HepG2 (cell line): ENCODE measurements around the gene SAMD10. TPM values are rescaled to one million over a fixed set of nuclear protein-coding genes. Genes with fewer than 3 reads are reported as not detected.

Source experiments
- KLF11 ChIP-seq: IDR thresholded peaks from 2 replicates; pipeline ENCODE4 v1.6.1; 2016; ENCODE audit warnings: missing compliant biosample characterization
- MTA1 ChIP-seq: sonication (generic); formaldehyde crosslinking; IDR thresholded peaks from 2 replicates; pipeline ENCODE4 v1.4.0; 2020; ENCODE audit warnings: missing genetic modification reagents, mild to moderate bottlenecking, borderline replicate concordance
- PRDM15 ChIP-seq: sonication (generic); formaldehyde crosslinking; IDR thresholded peaks from 2 replicates; pipeline ENCODE4 v1.4.0; 2020; ENCODE audit warnings: missing genetic modification reagents
- TCF7L2 ChIP-seq: IDR thresholded peaks from 2 replicates; pipeline ENCODE4 v1.6.1; 2011; ENCODE audit warnings: mild to moderate bottlenecking, low read depth, low read length, moderate library complexity
- ZBTB25 ChIP-seq: IDR thresholded peaks from 2 replicates; pipeline ENCODE4 v1.6.1; 2018; ENCODE audit warnings: missing genetic modification reagents
- ZEB1 ChIP-seq: IDR thresholded peaks from 2 replicates; pipeline ENCODE4 v1.6.1; 2012; ENCODE audit warnings: mild to moderate bottlenecking, low read depth, inconsistent platforms; ENCODE audit not compliant: insufficient replicate concordance
- ZFP91 ChIP-seq: sonication (generic); formaldehyde crosslinking; IDR thresholded peaks from 2 replicates; pipeline ENCODE4 v1.9.0; 2022; ENCODE audit warnings: missing genetic modification reagents, mild to moderate bottlenecking, borderline replicate concordance
- ZNF101 ChIP-seq: sonication (generic); formaldehyde crosslinking; IDR thresholded peaks from 2 replicates; pipeline ENCODE4 v1.4.0; 2020; ENCODE audit warnings: mild to moderate bottlenecking, low read depth, missing genetic modification reagents, borderline replicate concordance
- ZNF740 ChIP-seq: sonication (generic); formaldehyde crosslinking; IDR thresholded peaks from 2 replicates; pipeline ENCODE4 v1.4.0; 2020; ENCODE audit warnings: missing genetic modification reagents
- polyA plus RNA-seq, 8 experiments: library from polyadenylated mRNA; depleted of rRNA in 3 of 8; stranded (reverse) in 7 of 8; unstranded in 1 of 8; fragments of >200 nt; fragmentation: Illumina TruSeq in 4 of 8; extraction: Trizol in 4 of 8; gene quantifications; 2 replicates each; pipeline versions ENCODE4 v1.2.1 to v1.2.3, GENCODE V29; 2011 to 2016; ENCODE audit warnings: low read depth in 4 of 8, missing spikeins in 1 of 8, mixed read lengths in 1 of 8; ENCODE audit not compliant: insufficient read depth in 1 of 8
- total RNA-seq, 5 experiments: library from RNA; depleted of rRNA; stranded (reverse); fragments of >200 nt; fragmentation: Illumina TruSeq; extraction: Trizol; gene quantifications; 2 replicates each; pipeline ENCODE4 v1.2.3, GENCODE V29; 2016; ENCODE audit warnings: low read depth in 1 of 5
- TF ChIP-seq, protein P1 (sequence below): sonication (generic); formaldehyde crosslinking; IDR thresholded peaks from 2 replicates; pipeline ENCODE4 v1.9.0; 2021; ENCODE audit warnings: mild to moderate bottlenecking, missing genetic modification reagents
- TF ChIP-seq, protein P2 (sequence below): sonication (generic); formaldehyde crosslinking; IDR thresholded peaks from 2 replicates; pipeline ENCODE4 v1.8.0; 2022; ENCODE audit warnings: mild to moderate bottlenecking, missing genetic modification reagents, moderate library complexity

SAMD10 gene
- total and polyA plus RNA-seq, 2 of the 13 experiments (the other 11 are each of a cell fraction or from before 2014, with no cell fraction given), result 6.1 to 11.0 TPM

- TF ChIP-seq ZBTB25 (CRISPR knock-in tag) (no peak), ZFP91 (CRISPR knock-in tag) (peak; percentile 64), KLF11 (CRISPR knock-in tag) (no peak), ZNF101 (no peak), ZNF740 (CRISPR knock-in tag) (no peak), MTA1 (CRISPR knock-in tag) (peak; percentile 24; the same call in 1 of the 2 replicates), ZEB1 (no peak), PRDM15 (CRISPR knock-in tag) (no peak), TCF7L2 (no peak)
- TF ChIP-seq, protein P1, sequence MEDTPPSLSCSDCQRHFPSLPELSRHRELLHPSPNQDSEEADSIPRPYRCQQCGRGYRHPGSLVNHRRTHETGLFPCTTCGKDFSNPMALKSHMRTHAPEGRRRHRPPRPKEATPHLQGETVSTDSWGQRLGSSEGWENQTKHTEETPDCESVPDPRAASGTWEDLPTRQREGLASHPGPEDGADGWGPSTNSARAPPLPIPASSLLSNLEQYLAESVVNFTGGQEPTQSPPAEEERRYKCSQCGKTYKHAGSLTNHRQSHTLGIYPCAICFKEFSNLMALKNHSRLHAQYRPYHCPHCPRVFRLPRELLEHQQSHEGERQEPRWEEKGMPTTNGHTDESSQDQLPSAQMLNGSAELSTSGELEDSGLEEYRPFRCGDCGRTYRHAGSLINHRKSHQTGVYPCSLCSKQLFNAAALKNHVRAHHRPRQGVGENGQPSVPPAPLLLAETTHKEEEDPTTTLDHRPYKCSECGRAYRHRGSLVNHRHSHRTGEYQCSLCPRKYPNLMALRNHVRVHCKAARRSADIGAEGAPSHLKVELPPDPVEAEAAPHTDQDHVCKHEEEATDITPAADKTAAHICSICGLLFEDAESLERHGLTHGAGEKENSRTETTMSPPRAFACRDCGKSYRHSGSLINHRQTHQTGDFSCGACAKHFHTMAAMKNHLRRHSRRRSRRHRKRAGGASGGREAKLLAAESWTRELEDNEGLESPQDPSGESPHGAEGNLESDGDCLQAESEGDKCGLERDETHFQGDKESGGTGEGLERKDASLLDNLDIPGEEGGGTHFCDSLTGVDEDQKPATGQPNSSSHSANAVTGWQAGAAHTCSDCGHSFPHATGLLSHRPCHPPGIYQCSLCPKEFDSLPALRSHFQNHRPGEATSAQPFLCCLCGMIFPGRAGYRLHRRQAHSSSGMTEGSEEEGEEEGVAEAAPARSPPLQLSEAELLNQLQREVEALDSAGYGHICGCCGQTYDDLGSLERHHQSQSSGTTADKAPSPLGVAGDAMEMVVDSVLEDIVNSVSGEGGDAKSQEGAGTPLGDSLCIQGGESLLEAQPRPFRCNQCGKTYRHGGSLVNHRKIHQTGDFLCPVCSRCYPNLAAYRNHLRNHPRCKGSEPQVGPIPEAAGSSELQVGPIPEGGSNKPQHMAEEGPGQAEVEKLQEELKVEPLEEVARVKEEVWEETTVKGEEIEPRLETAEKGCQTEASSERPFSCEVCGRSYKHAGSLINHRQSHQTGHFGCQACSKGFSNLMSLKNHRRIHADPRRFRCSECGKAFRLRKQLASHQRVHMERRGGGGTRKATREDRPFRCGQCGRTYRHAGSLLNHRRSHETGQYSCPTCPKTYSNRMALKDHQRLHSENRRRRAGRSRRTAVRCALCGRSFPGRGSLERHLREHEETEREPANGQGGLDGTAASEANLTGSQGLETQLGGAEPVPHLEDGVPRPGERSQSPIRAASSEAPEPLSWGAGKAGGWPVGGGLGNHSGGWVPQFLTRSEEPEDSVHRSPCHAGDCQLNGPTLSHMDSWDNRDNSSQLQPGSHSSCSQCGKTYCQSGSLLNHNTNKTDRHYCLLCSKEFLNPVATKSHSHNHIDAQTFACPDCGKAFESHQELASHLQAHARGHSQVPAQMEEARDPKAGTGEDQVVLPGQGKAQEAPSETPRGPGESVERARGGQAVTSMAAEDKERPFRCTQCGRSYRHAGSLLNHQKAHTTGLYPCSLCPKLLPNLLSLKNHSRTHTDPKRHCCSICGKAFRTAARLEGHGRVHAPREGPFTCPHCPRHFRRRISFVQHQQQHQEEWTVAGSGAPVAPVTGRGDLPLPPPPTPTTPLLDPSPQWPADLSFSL (CRISPR knock-in tag), result no peak
- TF ChIP-seq, protein P2, sequence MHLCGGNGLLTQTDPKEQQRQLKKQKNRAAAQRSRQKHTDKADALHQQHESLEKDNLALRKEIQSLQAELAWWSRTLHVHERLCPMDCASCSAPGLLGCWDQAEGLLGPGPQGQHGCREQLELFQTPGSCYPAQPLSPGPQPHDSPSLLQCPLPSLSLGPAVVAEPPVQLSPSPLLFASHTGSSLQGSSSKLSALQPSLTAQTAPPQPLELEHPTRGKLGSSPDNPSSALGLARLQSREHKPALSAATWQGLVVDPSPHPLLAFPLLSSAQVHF (CRISPR knock-in tag), result peak; percentile 35; the same call in 1 of the 2 replicates
Observed at GRCh38 chr20:64021124-64021975, 41.9 kb upstream of the SAMD10 start (continued).
